Stomach (tissue), 4 donors: ENCODE results near the gene ATP11C.

Experiments
- EP300 ChIP-seq: sonication (generic); formaldehyde crosslinking; IDR thresholded peaks from one replicate; pipeline ENCODE4 v1.6.1; 2017; ENCODE audit warnings: antibody characterized with exemption
- POLR2A ChIP-seq, 4 donors: fragments of 450-650 bp; IDR thresholded peaks; one replicate each; pipeline ENCODE4 v1.6.1; 2016; ENCODE audit warnings: antibody characterized with exemption in 4 of 4, control low read depth in 2 of 4, mild to moderate bottlenecking in 1 of 4, moderate library complexity in 1 of 4
- POLR2AphosphoS5 ChIP-seq, 3 donors: sonication (generic); formaldehyde crosslinking; IDR thresholded peaks; one replicate each; pipeline ENCODE4 v1.6.1; 2016; ENCODE audit warnings: antibody characterized with exemption in 3 of 3
- TF ChIP-seq, protein P1 (sequence below), 7 experiments: fragments of 450-650 bp in 4 of 7; fragments of 200-600 bp in 3 of 7; sonication (generic) in 3 of 7; IDR thresholded peaks; one replicate each; pipeline ENCODE4 v1.5.1; 2016 to 2019; ENCODE audit warnings: antibody characterized with exemption in 7 of 7, control low read depth in 2 of 7, mild to moderate bottlenecking in 1 of 7

DNA sequence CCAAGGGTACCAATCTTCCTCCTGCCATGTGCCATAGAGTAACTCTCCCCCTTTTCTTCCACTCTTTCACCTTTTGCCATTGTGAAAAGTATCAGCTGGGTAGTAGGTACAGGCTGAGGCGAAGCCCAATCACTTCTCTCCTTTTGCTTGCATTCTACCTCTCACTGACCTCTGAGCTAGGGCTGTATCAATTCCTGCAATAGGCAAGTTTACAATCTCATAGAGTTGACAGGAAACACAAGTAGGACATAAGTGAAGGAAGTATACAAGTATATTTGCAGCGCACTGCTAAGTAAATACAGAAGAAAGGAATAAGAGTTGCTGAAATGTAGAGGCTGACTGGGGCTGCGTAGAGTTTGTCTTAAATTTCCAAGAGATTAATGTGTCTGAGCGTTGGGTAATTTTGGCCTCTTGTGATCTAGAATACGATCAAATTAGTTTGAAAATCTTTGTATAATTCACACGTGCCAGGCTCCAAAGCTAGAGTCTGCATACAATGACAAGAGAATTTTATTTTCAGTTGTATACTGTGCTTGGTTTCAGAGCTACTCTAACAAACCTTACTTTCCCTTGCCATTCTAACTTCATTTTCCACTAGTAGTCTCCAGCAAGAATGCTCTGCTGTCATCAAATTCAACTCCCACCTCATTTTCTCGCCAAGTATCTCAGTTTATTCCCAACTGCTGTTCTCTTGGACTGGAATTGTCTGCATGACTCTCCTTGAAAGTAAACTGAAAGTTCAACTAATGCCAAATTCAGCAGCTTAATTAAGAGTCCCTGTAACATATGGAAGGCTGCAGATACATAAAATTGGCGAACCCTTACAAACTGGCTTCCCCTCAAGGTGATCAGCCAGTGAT lies 90.3 kb downstream of the ATP11C start:
- TF ChIP-seq, protein P1, sequence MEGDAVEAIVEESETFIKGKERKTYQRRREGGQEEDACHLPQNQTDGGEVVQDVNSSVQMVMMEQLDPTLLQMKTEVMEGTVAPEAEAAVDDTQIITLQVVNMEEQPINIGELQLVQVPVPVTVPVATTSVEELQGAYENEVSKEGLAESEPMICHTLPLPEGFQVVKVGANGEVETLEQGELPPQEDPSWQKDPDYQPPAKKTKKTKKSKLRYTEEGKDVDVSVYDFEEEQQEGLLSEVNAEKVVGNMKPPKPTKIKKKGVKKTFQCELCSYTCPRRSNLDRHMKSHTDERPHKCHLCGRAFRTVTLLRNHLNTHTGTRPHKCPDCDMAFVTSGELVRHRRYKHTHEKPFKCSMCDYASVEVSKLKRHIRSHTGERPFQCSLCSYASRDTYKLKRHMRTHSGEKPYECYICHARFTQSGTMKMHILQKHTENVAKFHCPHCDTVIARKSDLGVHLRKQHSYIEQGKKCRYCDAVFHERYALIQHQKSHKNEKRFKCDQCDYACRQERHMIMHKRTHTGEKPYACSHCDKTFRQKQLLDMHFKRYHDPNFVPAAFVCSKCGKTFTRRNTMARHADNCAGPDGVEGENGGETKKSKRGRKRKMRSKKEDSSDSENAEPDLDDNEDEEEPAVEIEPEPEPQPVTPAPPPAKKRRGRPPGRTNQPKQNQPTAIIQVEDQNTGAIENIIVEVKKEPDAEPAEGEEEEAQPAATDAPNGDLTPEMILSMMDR (IDR thresholded peaks at IDR 0.05) = no peak
- no peak for TF ChIP-seq POLR2A (IDR thresholded peaks at IDR 0.05)
- no peak for TF ChIP-seq POLR2AphosphoS5 (IDR thresholded peaks at IDR 0.05)
- no peak for TF ChIP-seq EP300
